HEK293 (cell line): ENCODE data around the gene SLC30A1.

Experiments used
- CTCF ChIA-PET: fragments of 350-600 bp; formaldehyde crosslinking; extraction: SDS; loops from one replicate; lab custom pipeline; 2021; ENCODE audit warnings: antibody characterized with exemption; lab: Yijun Ruan, JAX
- POLR2A ChIA-PET: fragments of 300-600 bp; formaldehyde crosslinking; extraction: SDS; loops from one replicate; lab custom pipeline; 2020; ENCODE audit warnings: antibody characterized with exemption, inconsistent platforms; lab: Yijun Ruan, JAX
- H3K27ac ChIP-seq: fragments of 200-500 bp; sonication (Bioruptor generic); 2 replicates; pipeline ENCODE4 v1.5.1; 2014; ENCODE audit warnings: low read depth, low read length, control low read depth, inconsistent platforms; ENCODE audit errors: extremely low read depth
- H3K36me3 ChIP-seq, 2 experiments: fragments of 200-500 bp in 1 of 2; sonication (Bioruptor generic) in 1 of 2; 1 replicate in 1 of 2; 2 replicates in 1 of 2; pipeline ENCODE4 v1.5.1; 2014 to 2017; ENCODE audit warnings: inconsistent platforms in 2 of 2, low read length in 2 of 2; ENCODE audit not compliant: control insufficient read depth in 2 of 2, insufficient read depth in 1 of 2
- H3K4me1 ChIP-seq: fragments of 200-500 bp; sonication (Bioruptor generic); 2 replicates; pipeline ENCODE4 v1.5.1; 2014; ENCODE audit warnings: mild to moderate bottlenecking, low read length, inconsistent platforms; ENCODE audit not compliant: control insufficient read depth, insufficient read depth
- H3K4me3 ChIP-seq: 2 replicates; pipeline ENCODE4 v1.5.1; 2011; ENCODE audit warnings: low read depth, mild to moderate bottlenecking, control low read depth, low read length, moderate library complexity
- H3K9me3 ChIP-seq: fragments of 200-500 bp; sonication (Bioruptor generic); 2 replicates; pipeline ENCODE4 v1.5.1; 2014; ENCODE audit warnings: low read depth, low read length, inconsistent platforms; ENCODE audit not compliant: control insufficient read depth, insufficient read depth
- GLIS2 ChIP-seq: fragments of 450-650 bp; formaldehyde crosslinking; IDR thresholded peaks from 2 replicates; pipeline ENCODE4 v1.5.1; 2016; ENCODE audit warnings: missing biosample characterization, missing genetic modification characterization
- RBAK ChIP-seq: fragments of 450-650 bp; formaldehyde crosslinking; IDR thresholded peaks from 2 replicates; pipeline ENCODE4 v1.5.1; 2016; ENCODE audit warnings: missing biosample characterization, missing genetic modification characterization
- ZNF121 ChIP-seq: fragments of 450-650 bp; formaldehyde crosslinking; IDR thresholded peaks from 2 replicates; pipeline ENCODE4 v1.5.1; 2016; ENCODE audit warnings: missing biosample characterization, missing genetic modification characterization
- ZNF16 ChIP-seq: fragments of 450-650 bp; formaldehyde crosslinking; IDR thresholded peaks from 2 replicates; pipeline ENCODE4 v1.5.1; 2016; ENCODE audit warnings: low read depth, missing biosample characterization, missing genetic modification characterization
- ZNF211 ChIP-seq: fragments of 450-650 bp; formaldehyde crosslinking; IDR thresholded peaks from 2 replicates; pipeline ENCODE4 v1.5.1; 2016; ENCODE audit warnings: low read depth, missing biosample characterization, missing genetic modification characterization
- ZNF248 ChIP-seq: fragments of 450-650 bp; formaldehyde crosslinking; IDR thresholded peaks from 2 replicates; pipeline ENCODE4 v1.5.1; 2017; ENCODE audit warnings: missing biosample characterization, missing genetic modification characterization
- ZNF324 ChIP-seq: fragments of 450-650 bp; formaldehyde crosslinking; IDR thresholded peaks from 2 replicates; pipeline ENCODE4 v1.5.1; 2016; ENCODE audit warnings: missing biosample characterization, missing genetic modification characterization
- ZNF48 ChIP-seq: fragments of 450-650 bp; formaldehyde crosslinking; IDR thresholded peaks from 2 replicates; pipeline ENCODE4 v1.5.1; 2016; ENCODE audit warnings: missing biosample characterization, missing genetic modification characterization
- ZNF654 ChIP-seq: fragments of 450-650 bp; formaldehyde crosslinking; IDR thresholded peaks from 2 replicates; pipeline ENCODE4 v1.5.1; 2016; ENCODE audit warnings: low read depth, missing biosample characterization, missing genetic modification characterization
- ZNF660 ChIP-seq: fragments of 450-650 bp; IDR thresholded peaks from 2 replicates; pipeline ENCODE4 v1.5.1; 2018; ENCODE audit warnings: missing biosample characterization, mild to moderate bottlenecking, missing genetic modification characterization
- ZSCAN30 ChIP-seq: fragments of 450-650 bp; IDR thresholded peaks from 2 replicates; pipeline ENCODE4 v1.5.1; 2018; ENCODE audit warnings: missing biosample characterization, mild to moderate bottlenecking, missing genetic modification characterization, moderate library complexity
- TF ChIP-seq, protein P1 (sequence below): fragments of 450-650 bp; formaldehyde crosslinking; IDR thresholded peaks from 2 replicates; pipeline ENCODE4 v1.5.1; 2016; ENCODE audit warnings: missing biosample characterization, missing genetic modification characterization
- TF ChIP-seq, protein P2 (sequence below): fragments of 450-650 bp; formaldehyde crosslinking; IDR thresholded peaks from 2 replicates; pipeline ENCODE4 v1.5.0; 2017; ENCODE audit warnings: missing biosample characterization, missing genetic modification characterization, borderline replicate concordance
- TF ChIP-seq, protein P3 (sequence below): fragments of 450-650 bp; formaldehyde crosslinking; IDR thresholded peaks from 2 replicates; pipeline ENCODE4 v1.5.1; 2017; ENCODE audit warnings: missing biosample characterization, missing genetic modification characterization
- TF ChIP-seq, protein P4 (sequence below): fragments of 450-650 bp; formaldehyde crosslinking; IDR thresholded peaks from 2 replicates; pipeline ENCODE4 v1.5.1; 2017; ENCODE audit warnings: missing biosample characterization, missing genetic modification characterization
- TF ChIP-seq, protein P5 (sequence below): fragments of 450-650 bp; formaldehyde crosslinking; conservative IDR thresholded peaks from 2 replicates; pipeline ENCODE4 v1.5.1; 2016; ENCODE audit warnings: low read depth, missing biosample characterization, missing genetic modification characterization

The SLC30A1 gene

DNA sequence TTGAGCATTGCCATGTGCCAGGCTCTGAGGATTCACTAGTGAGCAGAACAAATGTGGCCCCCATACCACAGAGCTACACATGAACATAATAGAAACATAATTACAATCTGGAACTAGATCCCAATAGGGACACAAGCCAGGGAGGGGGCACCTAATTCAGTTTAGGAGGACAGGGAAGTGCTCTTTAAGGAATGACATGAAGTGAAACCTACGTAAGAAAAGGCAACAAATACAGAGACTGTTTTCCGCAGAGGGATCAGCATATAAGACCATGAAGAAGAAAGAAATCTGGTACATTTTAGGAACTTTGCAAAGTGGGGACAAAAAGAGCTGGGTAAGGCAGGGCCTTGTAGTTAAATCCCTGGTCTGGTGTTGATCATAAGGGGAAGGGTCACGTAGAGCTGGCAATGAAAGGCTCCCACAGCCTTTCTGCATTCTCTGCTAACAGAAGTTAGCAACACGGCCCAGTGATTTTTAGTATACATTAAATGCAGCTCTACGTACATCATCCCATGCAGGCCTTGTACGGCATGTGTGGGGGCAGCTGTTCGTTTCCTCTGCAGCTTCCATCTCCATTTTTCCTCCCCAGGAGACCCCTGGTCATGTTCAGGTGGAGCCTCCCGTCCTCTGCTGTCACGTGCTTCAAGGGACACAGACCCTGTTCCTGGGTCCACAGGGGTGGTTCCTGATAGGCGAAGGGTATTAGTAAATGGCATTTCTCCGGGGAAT, 26.8 kb upstream of the SLC30A1 start:
- Histone ChIP-seq H3K4me1 (no peaks in the 10 kb centered on the region), H3K4me3 (no peak overlapping the region), H3K9me3 (no peaks in the 10 kb centered on the region), H3K27ac (no peak overlapping the region), H3K36me3 (no peaks in the 10 kb centered on the region)
- ChIA-PET CTCF (interaction anchor here (0.7 to 3.0 kb wide), 4 partner anchors 19 to 91 kb away, joined by 3 to 10 read pairs (median 3); no protein-coding TSS in a partner anchor), POLR2A (interaction anchor here (1.1 kb wide), 1 partner anchor 27 kb away, joined by 3 read pairs; the partner anchor contains the start of gene SLC30A1)
- TF ChIP-seq ZNF324 (tag by site-specific recombination) (no peak), ZNF211 (tag by site-specific recombination) (no peak), ZNF248 (no peak), RBAK (tag by site-specific recombination) (no peak), ZSCAN30 (tag by site-specific recombination) (no peak), ZNF654 (tag by site-specific recombination) (no peak), ZNF16 (tag by site-specific recombination) (no peak), GLIS2 (tag by site-specific recombination) (no peak), ZNF48 (no peak), ZNF660 (tag by site-specific recombination) (no peak), ZNF121 (no peak)
- TF ChIP-seq, protein P1, sequence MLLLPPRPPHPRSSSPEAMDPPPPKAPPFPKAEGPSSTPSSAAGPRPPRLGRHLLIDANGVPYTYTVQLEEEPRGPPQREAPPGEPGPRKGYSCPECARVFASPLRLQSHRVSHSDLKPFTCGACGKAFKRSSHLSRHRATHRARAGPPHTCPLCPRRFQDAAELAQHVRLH (tag by site-specific recombination) = no peak
- TF ChIP-seq, protein P2, sequence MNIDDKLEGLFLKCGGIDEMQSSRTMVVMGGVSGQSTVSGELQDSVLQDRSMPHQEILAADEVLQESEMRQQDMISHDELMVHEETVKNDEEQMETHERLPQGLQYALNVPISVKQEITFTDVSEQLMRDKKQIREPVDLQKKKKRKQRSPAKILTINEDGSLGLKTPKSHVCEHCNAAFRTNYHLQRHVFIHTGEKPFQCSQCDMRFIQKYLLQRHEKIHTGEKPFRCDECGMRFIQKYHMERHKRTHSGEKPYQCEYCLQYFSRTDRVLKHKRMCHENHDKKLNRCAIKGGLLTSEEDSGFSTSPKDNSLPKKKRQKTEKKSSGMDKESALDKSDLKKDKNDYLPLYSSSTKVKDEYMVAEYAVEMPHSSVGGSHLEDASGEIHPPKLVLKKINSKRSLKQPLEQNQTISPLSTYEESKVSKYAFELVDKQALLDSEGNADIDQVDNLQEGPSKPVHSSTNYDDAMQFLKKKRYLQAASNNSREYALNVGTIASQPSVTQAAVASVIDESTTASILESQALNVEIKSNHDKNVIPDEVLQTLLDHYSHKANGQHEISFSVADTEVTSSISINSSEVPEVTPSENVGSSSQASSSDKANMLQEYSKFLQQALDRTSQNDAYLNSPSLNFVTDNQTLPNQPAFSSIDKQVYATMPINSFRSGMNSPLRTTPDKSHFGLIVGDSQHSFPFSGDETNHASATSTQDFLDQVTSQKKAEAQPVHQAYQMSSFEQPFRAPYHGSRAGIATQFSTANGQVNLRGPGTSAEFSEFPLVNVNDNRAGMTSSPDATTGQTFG (tag by site-specific recombination) = no peak
- TF ChIP-seq, protein P3, sequence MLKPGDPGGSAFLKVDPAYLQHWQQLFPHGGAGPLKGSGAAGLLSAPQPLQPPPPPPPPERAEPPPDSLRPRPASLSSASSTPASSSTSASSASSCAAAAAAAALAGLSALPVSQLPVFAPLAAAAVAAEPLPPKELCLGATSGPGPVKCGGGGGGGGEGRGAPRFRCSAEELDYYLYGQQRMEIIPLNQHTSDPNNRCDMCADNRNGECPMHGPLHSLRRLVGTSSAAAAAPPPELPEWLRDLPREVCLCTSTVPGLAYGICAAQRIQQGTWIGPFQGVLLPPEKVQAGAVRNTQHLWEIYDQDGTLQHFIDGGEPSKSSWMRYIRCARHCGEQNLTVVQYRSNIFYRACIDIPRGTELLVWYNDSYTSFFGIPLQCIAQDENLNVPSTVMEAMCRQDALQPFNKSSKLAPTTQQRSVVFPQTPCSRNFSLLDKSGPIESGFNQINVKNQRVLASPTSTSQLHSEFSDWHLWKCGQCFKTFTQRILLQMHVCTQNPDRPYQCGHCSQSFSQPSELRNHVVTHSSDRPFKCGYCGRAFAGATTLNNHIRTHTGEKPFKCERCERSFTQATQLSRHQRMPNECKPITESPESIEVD (tag by site-specific recombination) = no peak

DNA sequence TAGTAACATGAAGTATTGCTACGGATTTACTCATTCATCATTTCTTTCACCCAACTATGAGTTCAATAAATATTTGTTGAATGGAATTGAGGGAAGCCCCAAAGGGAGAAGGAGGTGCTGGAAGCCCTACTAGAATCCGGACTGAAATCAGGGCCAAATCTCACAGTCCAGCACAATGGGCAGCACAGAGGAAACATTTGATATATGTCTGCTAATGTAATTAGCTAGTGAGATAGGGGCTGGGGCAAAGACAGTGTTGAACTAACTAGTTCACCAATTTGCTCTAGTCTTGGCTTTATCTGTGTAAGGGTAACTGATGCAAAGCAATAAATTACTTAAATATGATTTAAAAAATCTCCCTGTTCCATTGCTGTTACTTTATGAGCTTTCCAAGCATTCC, 26.1 kb upstream of the SLC30A1 start:
- H3K4me3 ChIP-seq = no peak overlapping the region
- POLR2A ChIA-PET = interaction anchor here (1.1 kb wide), 1 partner anchor 26 kb away, joined by 3 read pairs; the partner anchor contains the start of gene SLC30A1
- H3K4me1 ChIP-seq = no peaks in the 10 kb centered on the region
- no peaks in the 10 kb centered on the region for H3K9me3 ChIP-seq
- TF ChIP-seq, protein P4, sequence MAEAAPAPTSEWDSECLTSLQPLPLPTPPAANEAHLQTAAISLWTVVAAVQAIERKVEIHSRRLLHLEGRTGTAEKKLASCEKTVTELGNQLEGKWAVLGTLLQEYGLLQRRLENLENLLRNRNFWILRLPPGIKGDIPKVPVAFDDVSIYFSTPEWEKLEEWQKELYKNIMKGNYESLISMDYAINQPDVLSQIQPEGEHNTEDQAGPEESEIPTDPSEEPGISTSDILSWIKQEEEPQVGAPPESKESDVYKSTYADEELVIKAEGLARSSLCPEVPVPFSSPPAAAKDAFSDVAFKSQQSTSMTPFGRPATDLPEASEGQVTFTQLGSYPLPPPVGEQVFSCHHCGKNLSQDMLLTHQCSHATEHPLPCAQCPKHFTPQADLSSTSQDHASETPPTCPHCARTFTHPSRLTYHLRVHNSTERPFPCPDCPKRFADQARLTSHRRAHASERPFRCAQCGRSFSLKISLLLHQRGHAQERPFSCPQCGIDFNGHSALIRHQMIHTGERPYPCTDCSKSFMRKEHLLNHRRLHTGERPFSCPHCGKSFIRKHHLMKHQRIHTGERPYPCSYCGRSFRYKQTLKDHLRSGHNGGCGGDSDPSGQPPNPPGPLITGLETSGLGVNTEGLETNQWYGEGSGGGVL (tag by site-specific recombination) = no peak
- TF ChIP-seq, protein P5, sequence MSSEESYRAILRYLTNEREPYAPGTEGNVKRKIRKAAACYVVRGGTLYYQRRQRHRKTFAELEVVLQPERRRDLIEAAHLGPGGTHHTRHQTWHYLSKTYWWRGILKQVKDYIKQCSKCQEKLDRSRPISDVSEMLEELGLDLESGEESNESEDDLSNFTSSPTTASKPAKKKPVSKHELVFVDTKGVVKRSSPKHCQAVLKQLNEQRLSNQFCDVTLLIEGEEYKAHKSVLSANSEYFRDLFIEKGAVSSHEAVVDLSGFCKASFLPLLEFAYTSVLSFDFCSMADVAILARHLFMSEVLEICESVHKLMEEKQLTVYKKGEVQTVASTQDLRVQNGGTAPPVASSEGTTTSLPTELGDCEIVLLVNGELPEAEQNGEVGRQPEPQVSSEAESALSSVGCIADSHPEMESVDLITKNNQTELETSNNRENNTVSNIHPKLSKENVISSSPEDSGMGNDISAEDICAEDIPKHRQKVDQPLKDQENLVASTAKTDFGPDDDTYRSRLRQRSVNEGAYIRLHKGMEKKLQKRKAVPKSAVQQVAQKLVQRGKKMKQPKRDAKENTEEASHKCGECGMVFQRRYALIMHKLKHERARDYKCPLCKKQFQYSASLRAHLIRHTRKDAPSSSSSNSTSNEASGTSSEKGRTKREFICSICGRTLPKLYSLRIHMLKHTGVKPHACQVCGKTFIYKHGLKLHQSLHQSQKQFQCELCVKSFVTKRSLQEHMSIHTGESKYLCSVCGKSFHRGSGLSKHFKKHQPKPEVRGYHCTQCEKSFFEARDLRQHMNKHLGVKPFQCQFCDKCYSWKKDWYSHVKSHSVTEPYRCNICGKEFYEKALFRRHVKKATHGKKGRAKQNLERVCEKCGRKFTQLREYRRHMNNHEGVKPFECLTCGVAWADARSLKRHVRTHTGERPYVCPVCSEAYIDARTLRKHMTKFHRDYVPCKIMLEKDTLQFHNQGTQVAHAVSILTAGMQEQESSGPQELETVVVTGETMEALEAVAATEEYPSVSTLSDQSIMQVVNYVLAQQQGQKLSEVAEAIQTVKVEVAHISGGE = no peak
- no peak overlapping the region for H3K27ac ChIP-seq
- CTCF ChIA-PET = interaction anchor here (0.8 to 3.0 kb wide), 3 partner anchors 22 to 90 kb away, joined by 3 to 10 read pairs (median 5); no protein-coding TSS in a partner anchor
- H3K36me3 ChIP-seq = no peaks in the 10 kb centered on the region
